Measurements from ENCODE around the gene ACADSB.

The ACADSB gene

GRCh38 chr10:123087786-123088185 is 79.0 kb downstream of the ACADSB start:
- Histone ChIP-seq H3K4me3 (ENCODE audit: low read depth, low read length) (no peak overlapping the region), H3K9ac (ENCODE audit: low read depth, low read length) (no peak overlapping the region), H3K4me1 (ENCODE audit: control insufficient read depth, insufficient read depth, low read length) (no peaks in the 10 kb centered on the region), H3K9me3 (ENCODE audit: control insufficient read depth, insufficient read depth, low read length) (no peaks in the 10 kb centered on the region), H3K27me3 (ENCODE audit: control insufficient read depth, insufficient read depth, low read length) (peaks cover 2% of the 10 kb centered on the region), H3K36me3 (ENCODE audit: control insufficient read depth, insufficient read depth, low read length) (no peaks in the 10 kb centered on the region)

DNA sequence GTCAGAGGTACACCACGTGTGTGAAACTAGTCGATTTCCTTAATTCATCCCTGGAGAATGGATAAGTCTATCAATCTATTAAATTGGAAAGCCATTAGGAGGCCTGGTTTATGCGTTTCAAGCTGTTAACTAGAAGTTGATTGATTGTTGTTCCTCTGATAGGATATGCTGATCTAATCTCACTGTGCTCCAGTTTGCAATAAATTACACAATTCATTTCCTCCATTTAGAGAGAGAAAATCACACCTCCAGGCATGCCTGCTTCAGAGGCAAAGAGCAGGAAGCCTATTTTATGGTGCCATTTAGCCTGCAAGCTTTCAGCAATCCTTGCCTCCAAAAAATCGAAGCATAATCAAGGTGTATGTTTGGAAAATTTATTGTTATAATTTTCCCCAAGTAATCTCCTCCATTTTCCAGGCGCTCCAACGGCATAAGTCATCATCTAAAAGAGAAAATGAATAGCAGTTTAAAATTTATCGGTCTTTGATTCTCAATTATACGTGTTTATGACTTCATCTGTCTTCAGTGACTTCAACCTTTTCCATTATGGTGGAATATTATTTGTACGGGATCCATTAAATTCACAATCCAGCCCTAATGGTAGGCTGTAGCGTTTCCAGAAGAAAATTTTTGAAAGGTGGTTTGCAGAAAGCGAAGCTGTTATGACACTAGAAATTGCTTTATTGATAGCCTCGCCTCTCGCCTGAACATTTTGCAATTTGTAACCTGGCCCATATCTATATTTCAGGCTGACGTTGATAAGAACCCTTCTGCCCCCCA is 84.0 kb downstream of the ACADSB start:
- Histone ChIP-seq H3K9me3 (ENCODE audit: control insufficient read depth, insufficient read depth, low read length) (no peaks in the 10 kb centered on the region), H3K4me1 (ENCODE audit: control insufficient read depth, insufficient read depth, low read length) (no peaks in the 10 kb centered on the region), H3K27me3 (ENCODE audit: control insufficient read depth, insufficient read depth, low read length) (peaks cover 6% of the 10 kb centered on the region), H3K9ac (ENCODE audit: low read depth, low read length) (no peak overlapping the region), H3K4me3 (ENCODE audit: low read depth, low read length) (no peak overlapping the region), H3K36me3 (ENCODE audit: control insufficient read depth, insufficient read depth, low read length) (no peaks in the 10 kb centered on the region)

- H3K4me1 ChIP-seq (ENCODE audit: control insufficient read depth, insufficient read depth, low read length) = no peaks in the 10 kb centered on the region
Measured at GRCh38 chr10:123093489-123093888, 84.7 kb downstream of the ACADSB start.

GRCh38 chr10:123096452-123096851 is 87.6 kb downstream of the ACADSB start:
- no peaks in the 10 kb centered on the region for H3K36me3 ChIP-seq (ENCODE audit: control insufficient read depth, insufficient read depth, low read length)
- H3K4me1 ChIP-seq (ENCODE audit: control insufficient read depth, insufficient read depth, low read length) = no peaks in the 10 kb centered on the region
- no peaks in the 10 kb centered on the region for H3K9me3 ChIP-seq (ENCODE audit: control insufficient read depth, insufficient read depth, low read length)
- H3K4me3 ChIP-seq (ENCODE audit: low read depth, low read length) = no peak overlapping the region
- no peak overlapping the region for H3K9ac ChIP-seq (ENCODE audit: low read depth, low read length)
- H3K27me3 ChIP-seq (ENCODE audit: control insufficient read depth, insufficient read depth, low read length) = peaks cover 6% of the 10 kb centered on the region

More at GRCh38 chr10:123093489-123093888, 84.7 kb downstream of the ACADSB start:
- no peak overlapping the region for H3K4me3 ChIP-seq (ENCODE audit: low read depth, low read length)
- no peaks in the 10 kb centered on the region for H3K36me3 ChIP-seq (ENCODE audit: control insufficient read depth, insufficient read depth, low read length)
- H3K9me3 ChIP-seq (ENCODE audit: control insufficient read depth, insufficient read depth, low read length) = no peaks in the 10 kb centered on the region
- H3K27me3 ChIP-seq (ENCODE audit: control insufficient read depth, insufficient read depth, low read length) = peaks cover 6% of the 10 kb centered on the region
- no peak overlapping the region for H3K9ac ChIP-seq (ENCODE audit: low read depth, low read length)

DNA sequence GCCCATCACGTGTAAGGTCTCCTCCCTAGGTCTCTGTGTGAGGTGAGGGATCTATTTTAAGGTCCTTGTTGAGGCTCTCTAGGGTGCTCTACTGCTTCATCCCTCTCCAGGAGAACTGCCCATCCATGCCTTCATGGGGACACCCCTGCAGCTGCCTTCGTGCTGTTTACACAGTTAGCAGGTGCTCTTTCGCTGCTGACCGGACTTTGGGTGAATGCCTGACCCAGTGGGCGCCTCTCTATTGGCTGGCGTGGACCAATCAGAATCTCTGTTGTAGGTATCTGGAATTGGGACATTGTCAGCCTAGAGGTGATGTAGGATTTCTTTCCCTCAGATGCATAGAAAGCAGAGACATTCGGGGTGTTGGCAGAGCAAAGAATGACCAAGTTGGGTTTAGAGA is 88.2 kb downstream of the ACADSB start:
- Histone ChIP-seq H3K36me3 (ENCODE audit: control insufficient read depth, insufficient read depth, low read length) (no peaks in the 10 kb centered on the region), H3K9ac (ENCODE audit: low read depth, low read length) (no peak overlapping the region), H3K27me3 (ENCODE audit: control insufficient read depth, insufficient read depth, low read length) (peaks cover 4% of the 10 kb centered on the region), H3K4me3 (ENCODE audit: low read depth, low read length) (no peak overlapping the region), H3K9me3 (ENCODE audit: control insufficient read depth, insufficient read depth, low read length) (no peaks in the 10 kb centered on the region), H3K4me1 (ENCODE audit: control insufficient read depth, insufficient read depth, low read length) (no peaks in the 10 kb centered on the region)

- Histone ChIP-seq H3K4me1 (ENCODE audit: control insufficient read depth, insufficient read depth, low read length) (peaks cover 6% of the 10 kb centered on the region), H3K9ac (ENCODE audit: low read depth, low read length) (no peak overlapping the region), H3K27me3 (ENCODE audit: control insufficient read depth, insufficient read depth, low read length) (no peaks in the 10 kb centered on the region), H3K4me3 (ENCODE audit: low read depth, low read length) (no peak overlapping the region), H3K9me3 (ENCODE audit: control insufficient read depth, insufficient read depth, low read length) (no peaks in the 10 kb centered on the region), H3K36me3 (ENCODE audit: control insufficient read depth, insufficient read depth, low read length) (no peaks in the 10 kb centered on the region)
Measured at GRCh38 chr10:123100030-123100762, 91.4 kb downstream of the ACADSB start.

DNA sequence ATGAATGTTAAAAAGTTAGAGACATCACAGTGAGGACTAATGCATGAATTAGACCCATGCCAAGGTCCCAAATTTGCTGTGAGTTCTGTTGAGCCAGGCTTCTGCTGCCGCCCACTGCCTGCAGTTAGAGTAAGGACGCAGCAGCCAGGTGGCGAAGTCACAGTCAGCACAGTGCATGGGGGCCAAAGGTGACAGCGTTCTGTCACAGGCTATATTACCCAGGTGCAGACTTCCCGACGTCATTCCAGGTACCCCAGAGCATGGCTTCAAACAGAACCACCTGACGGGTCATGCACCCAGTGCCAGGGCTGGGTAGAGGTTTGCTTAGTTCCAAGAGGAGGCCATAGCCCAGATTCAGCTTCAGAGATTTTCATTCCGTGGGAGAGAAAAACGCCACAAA is 93.1 kb downstream of the ACADSB start:
- no peak overlapping the region for H3K9ac ChIP-seq (ENCODE audit: low read depth, low read length)

DNA sequence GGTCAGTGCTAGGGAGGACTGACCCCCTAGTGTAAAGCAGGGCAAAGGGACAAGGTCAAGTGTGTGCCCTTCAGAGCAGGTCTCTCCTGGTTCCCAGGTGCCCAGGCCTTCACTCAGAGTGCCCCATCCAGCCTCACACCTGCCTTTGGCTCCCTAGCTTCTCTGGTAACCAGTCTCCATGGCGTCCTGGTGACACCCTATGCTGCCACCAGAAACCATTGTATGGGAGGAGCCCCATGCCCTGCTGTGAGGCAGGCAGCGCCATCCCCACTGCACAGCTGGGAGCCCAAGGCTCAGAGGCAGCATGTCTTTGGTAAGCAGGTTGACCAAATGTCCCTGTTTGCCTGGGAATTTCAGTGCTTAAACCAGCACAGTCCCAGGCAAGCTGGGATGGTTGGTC is 93.9 kb downstream of the ACADSB start:
- Histone ChIP-seq H3K27me3 (ENCODE audit: control insufficient read depth, insufficient read depth, low read length) (no peaks in the 10 kb centered on the region), H3K9ac (ENCODE audit: low read depth, low read length) (no peak overlapping the region), H3K36me3 (ENCODE audit: control insufficient read depth, insufficient read depth, low read length) (no peaks in the 10 kb centered on the region), H3K4me3 (ENCODE audit: low read depth, low read length) (peak overlapping the region; percentile 16), H3K9me3 (ENCODE audit: control insufficient read depth, insufficient read depth, low read length) (no peaks in the 10 kb centered on the region), H3K4me1 (ENCODE audit: control insufficient read depth, insufficient read depth, low read length) (peaks cover 6% of the 10 kb centered on the region)

More for the DNA sequence above, 93.1 kb downstream of the ACADSB start:
- no peaks in the 10 kb centered on the region for H3K36me3 ChIP-seq (ENCODE audit: control insufficient read depth, insufficient read depth, low read length)
- H3K27me3 ChIP-seq (ENCODE audit: control insufficient read depth, insufficient read depth, low read length) = no peaks in the 10 kb centered on the region
- H3K4me3 ChIP-seq (ENCODE audit: low read depth, low read length) = no peak overlapping the region
- no peaks in the 10 kb centered on the region for H3K9me3 ChIP-seq (ENCODE audit: control insufficient read depth, insufficient read depth, low read length)
- H3K4me1 ChIP-seq (ENCODE audit: control insufficient read depth, insufficient read depth, low read length) = peaks cover 6% of the 10 kb centered on the region

DNA sequence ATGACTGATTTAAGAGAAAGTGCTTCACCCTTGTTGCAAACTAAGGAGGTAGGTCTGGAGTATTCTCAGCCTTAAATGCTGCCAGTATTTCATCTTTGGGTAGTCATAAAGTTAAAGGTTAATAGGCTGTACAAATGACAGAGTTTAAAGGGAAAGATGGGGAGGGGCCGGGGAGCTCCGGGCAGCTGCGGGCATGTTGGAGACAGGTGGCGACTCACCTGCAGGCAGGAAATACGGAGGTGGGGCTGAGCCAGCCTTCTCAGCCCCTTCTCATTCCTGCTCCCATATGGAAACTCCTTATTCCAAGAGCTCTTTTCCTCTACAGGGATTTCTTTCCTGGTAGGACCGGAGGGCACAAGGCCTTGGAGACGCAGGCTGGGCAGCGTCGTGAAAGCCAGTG is 95.1 kb downstream of the ACADSB start:
- Histone ChIP-seq H3K4me1 (ENCODE audit: control insufficient read depth, insufficient read depth, low read length) (peaks cover 6% of the 10 kb centered on the region), H3K9me3 (ENCODE audit: control insufficient read depth, insufficient read depth, low read length) (no peaks in the 10 kb centered on the region), H3K36me3 (ENCODE audit: control insufficient read depth, insufficient read depth, low read length) (no peaks in the 10 kb centered on the region), H3K9ac (ENCODE audit: low read depth, low read length) (no peak overlapping the region), H3K27me3 (ENCODE audit: control insufficient read depth, insufficient read depth, low read length) (no peaks in the 10 kb centered on the region), H3K4me3 (ENCODE audit: low read depth, low read length) (no peak overlapping the region)
